SU-DHL-6 (cell line): Measurements from ENCODE around the gene ZNF831.

Experiments used
- EZH2phosphoT487 ChIP-seq: fragments of 200-600 bp; sonication (generic), shearing (Covaris generic); conservative IDR thresholded peaks from 2 replicates; pipeline ENCODE4 v1.6.1; 2018; ENCODE audit warnings: mild to moderate bottlenecking, antibody characterized with exemption, low read length, moderate library complexity, mixed read lengths
- TF ChIP-seq, protein P1 (sequence below): fragments of 200-600 bp; sonication (generic); IDR thresholded peaks from one replicate; pipeline ENCODE4 v1.5.1; 2017; ENCODE audit warnings: antibody characterized with exemption, mild to moderate bottlenecking, low read length, moderate library complexity; ENCODE audit not compliant: insufficient read depth, poor library complexity, severe bottlenecking

DNA sequence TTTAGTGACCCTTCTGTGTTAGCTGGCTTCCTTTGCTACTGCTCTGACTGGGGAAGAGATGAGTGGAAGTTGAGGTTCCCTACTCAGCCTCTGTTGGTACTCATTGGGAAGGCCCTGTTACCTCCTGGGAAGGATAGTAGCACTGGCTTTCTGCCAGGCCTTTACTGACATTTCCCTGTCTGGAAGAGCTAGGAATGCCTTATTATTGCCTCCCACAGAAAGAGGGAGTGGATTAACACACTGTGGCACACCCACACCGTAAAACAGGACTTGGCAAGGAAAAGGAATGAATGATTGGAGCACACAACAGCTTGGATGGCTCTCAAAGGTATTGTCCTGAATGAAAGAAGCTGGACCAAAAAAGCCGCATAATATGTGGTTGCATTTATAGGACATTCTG lies 12.2 kb downstream of the ZNF831 start:
- TF ChIP-seq, protein P1, sequence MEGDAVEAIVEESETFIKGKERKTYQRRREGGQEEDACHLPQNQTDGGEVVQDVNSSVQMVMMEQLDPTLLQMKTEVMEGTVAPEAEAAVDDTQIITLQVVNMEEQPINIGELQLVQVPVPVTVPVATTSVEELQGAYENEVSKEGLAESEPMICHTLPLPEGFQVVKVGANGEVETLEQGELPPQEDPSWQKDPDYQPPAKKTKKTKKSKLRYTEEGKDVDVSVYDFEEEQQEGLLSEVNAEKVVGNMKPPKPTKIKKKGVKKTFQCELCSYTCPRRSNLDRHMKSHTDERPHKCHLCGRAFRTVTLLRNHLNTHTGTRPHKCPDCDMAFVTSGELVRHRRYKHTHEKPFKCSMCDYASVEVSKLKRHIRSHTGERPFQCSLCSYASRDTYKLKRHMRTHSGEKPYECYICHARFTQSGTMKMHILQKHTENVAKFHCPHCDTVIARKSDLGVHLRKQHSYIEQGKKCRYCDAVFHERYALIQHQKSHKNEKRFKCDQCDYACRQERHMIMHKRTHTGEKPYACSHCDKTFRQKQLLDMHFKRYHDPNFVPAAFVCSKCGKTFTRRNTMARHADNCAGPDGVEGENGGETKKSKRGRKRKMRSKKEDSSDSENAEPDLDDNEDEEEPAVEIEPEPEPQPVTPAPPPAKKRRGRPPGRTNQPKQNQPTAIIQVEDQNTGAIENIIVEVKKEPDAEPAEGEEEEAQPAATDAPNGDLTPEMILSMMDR = no peak
- TF ChIP-seq EZH2phosphoT487 = no peak
